ENCODE results near the gene SEZ6L. TPM values are rescaled to one million over a fixed set of nuclear protein-coding genes. Genes with fewer than 3 reads are reported as not detected.

SEZ6L gene
- total RNA-seq, 1 experiment from 2014 or later, result not detected

- H3K27me3 ChIP-seq (ENCODE audit: low read length), result no peaks in the 10 kb centered on the region
These were observed 261.3 kb downstream of the SEZ6L start for GRCh38 chr22:26430600-26430999.

GRCh38 chr22:26431261-26431995 lies 262.2 kb downstream of the SEZ6L start:
- CTCF ChIA-PET, result no interaction called here
- H3K79me2 ChIP-seq (ENCODE audit: low read length), result no peaks in the 10 kb centered on the region
- no peak overlapping the region for H3K4me2 ChIP-seq (ENCODE audit: low read length)
- no peaks in the 10 kb centered on the region for H3K9me2 ChIP-seq (replicated peaks; ENCODE audit: low read length)
- no peaks in the 10 kb centered on the region for H4K20me1 ChIP-seq (ENCODE audit: low read length)
- no peaks in the 10 kb centered on the region for H3K27me3 ChIP-seq (ENCODE audit: low read length)
- H3K36me3 ChIP-seq (ENCODE audit: low read depth, low read length), result no peaks in the 10 kb centered on the region
- TF ChIP-seq, protein P1, sequence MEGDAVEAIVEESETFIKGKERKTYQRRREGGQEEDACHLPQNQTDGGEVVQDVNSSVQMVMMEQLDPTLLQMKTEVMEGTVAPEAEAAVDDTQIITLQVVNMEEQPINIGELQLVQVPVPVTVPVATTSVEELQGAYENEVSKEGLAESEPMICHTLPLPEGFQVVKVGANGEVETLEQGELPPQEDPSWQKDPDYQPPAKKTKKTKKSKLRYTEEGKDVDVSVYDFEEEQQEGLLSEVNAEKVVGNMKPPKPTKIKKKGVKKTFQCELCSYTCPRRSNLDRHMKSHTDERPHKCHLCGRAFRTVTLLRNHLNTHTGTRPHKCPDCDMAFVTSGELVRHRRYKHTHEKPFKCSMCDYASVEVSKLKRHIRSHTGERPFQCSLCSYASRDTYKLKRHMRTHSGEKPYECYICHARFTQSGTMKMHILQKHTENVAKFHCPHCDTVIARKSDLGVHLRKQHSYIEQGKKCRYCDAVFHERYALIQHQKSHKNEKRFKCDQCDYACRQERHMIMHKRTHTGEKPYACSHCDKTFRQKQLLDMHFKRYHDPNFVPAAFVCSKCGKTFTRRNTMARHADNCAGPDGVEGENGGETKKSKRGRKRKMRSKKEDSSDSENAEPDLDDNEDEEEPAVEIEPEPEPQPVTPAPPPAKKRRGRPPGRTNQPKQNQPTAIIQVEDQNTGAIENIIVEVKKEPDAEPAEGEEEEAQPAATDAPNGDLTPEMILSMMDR (conservative IDR thresholded peaks at IDR 0.05; ENCODE audit: low read depth, low read length), result no peak
- TF ChIP-seq EZH2phosphoT487 (IDR thresholded peaks at IDR 0.05; ENCODE audit: borderline replicate concordance, low read length), result no peak
- no peak for TF ChIP-seq EZH2 (IDR thresholded peaks at IDR 0.05; ENCODE audit: low read length, unreplicated experiment)
- no peaks in the 10 kb centered on the region for H3F3A ChIP-seq (ENCODE audit: low read length, unreplicated experiment)
- H3K9ac ChIP-seq (ENCODE audit: low read length), result no peak overlapping the region
- no peaks in the 10 kb centered on the region for H3K9me3 ChIP-seq (ENCODE audit: low read length)
- BruUV-seq (replicated peaks), result no TSS peak
- H3K4me1 ChIP-seq (ENCODE audit: insufficient read depth, low read length), result no peaks in the 10 kb centered on the region; the same call in 1 of the 2 replicates
- intact Hi-C loops (cut with micrococcal nuclease), result no loop called here
- H3K27ac ChIP-seq (ENCODE audit: low read length), result no peak overlapping the region
- POLR2A ChIA-PET (ENCODE audit: unreplicated experiment), result no interaction called here
- no peak overlapping the region for H2AFZ ChIP-seq (ENCODE audit: low read length)
- DNase-seq, result no peak
- ATAC-seq, result no peak
- no peak overlapping the region for H3K4me3 ChIP-seq (ENCODE audit: low read length)

More at GRCh38 chr22:26430600-26430999, 261.3 kb downstream of the SEZ6L start:
- H4K20me1 ChIP-seq (ENCODE audit: low read length), result no peaks in the 10 kb centered on the region
- H3K9me3 ChIP-seq (ENCODE audit: low read length), result no peaks in the 10 kb centered on the region
- H3K27ac ChIP-seq (ENCODE audit: low read length), result no peak overlapping the region
- ChIA-PET POLR2A (ENCODE audit: unreplicated experiment) (no interaction called here), CTCF (interaction anchor here (0.5 kb wide), 1 partner anchor 217 kb away, joined by 5 read pairs; no protein-coding TSS in a partner anchor)
- TF ChIP-seq EZH2 (IDR thresholded peaks at IDR 0.05; ENCODE audit: low read length, unreplicated experiment) (no peak), EZH2phosphoT487 (IDR thresholded peaks at IDR 0.05; ENCODE audit: borderline replicate concordance, low read length) (no peak)
- TF ChIP-seq, protein P1 (conservative IDR thresholded peaks at IDR 0.05; ENCODE audit: low read depth, low read length), result no peak
- H2AFZ ChIP-seq (ENCODE audit: low read length), result no peak overlapping the region
- no peak overlapping the region for H3K9ac ChIP-seq (ENCODE audit: low read length)
- no peaks in the 10 kb centered on the region for H3K36me3 ChIP-seq (ENCODE audit: low read depth, low read length)
- H3K9me2 ChIP-seq (replicated peaks; ENCODE audit: low read length), result no peaks in the 10 kb centered on the region
- H3K4me1 ChIP-seq (ENCODE audit: insufficient read depth, low read length), result no peaks in the 10 kb centered on the region
- no TSS peak for BruUV-seq (replicated peaks)
- intact Hi-C loops (cut with micrococcal nuclease), result no loop called here
- H3F3A ChIP-seq (ENCODE audit: low read length, unreplicated experiment), result no peaks in the 10 kb centered on the region
- no peaks in the 10 kb centered on the region for H3K79me2 ChIP-seq (ENCODE audit: low read length)
- no peak for ATAC-seq
- DNase-seq, result no peak
- no peak overlapping the region for H3K4me3 ChIP-seq (ENCODE audit: low read length)
- no peak overlapping the region for H3K4me2 ChIP-seq (ENCODE audit: low read length)

DNA sequence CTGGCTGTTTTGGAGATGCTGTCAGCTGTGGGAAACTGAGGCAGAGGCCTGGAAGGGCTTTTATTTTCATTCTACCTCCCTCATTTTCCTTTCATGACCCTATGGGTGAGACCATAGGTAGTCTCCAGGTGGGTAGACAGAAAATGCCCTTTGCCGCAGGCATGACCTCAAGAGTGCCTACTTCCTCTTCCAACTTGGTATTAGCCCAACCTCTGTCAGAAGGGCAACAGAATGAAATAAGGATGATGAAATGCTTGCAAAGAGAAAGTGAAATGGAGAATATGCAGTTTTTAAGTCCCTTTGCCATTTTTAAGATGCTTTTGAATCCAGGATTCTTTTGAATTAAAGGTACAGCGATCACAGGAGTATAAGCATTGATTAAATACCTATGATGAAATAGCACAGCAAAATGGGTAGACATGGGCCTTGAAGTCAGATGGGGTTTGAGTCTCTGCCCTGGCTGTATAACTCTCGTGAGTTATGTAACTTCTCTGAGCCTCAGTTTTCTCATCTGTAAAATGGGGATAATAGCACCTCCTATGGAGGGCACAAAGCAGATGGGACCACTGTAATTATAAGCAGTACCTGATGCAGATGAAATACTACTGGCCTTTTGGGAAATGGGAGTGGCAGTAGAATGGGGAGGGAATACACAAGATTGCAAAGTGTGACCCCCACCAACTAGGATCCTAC lies 263.5 kb downstream of the SEZ6L start:
- Histone ChIP-seq H3K27me3 (ENCODE audit: low read length) (no peaks in the 10 kb centered on the region), H3K27ac (ENCODE audit: low read length) (no peak overlapping the region), H3K4me1 (ENCODE audit: insufficient read depth, low read length) (no peaks in the 10 kb centered on the region; the same call in 1 of the 2 replicates), H3K36me3 (ENCODE audit: low read depth, low read length) (no peaks in the 10 kb centered on the region), H3K9ac (ENCODE audit: low read length) (no peak overlapping the region), H3K9me3 (ENCODE audit: low read length) (no peaks in the 10 kb centered on the region), H4K20me1 (ENCODE audit: low read length) (no peaks in the 10 kb centered on the region), H3K9me2 (replicated peaks; ENCODE audit: low read length) (no peaks in the 10 kb centered on the region), H3F3A (ENCODE audit: low read length, unreplicated experiment) (no peaks in the 10 kb centered on the region), H3K79me2 (ENCODE audit: low read length) (no peaks in the 10 kb centered on the region), H2AFZ (ENCODE audit: low read length) (no peak overlapping the region), H3K4me3 (ENCODE audit: low read length) (no peak overlapping the region), H3K4me2 (ENCODE audit: low read length) (no peak overlapping the region)
- intact Hi-C loops (cut with micrococcal nuclease), result no loop called here
- ChIA-PET CTCF (no interaction called here), POLR2A (ENCODE audit: unreplicated experiment) (no interaction called here)
- no TSS peak for BruUV-seq (replicated peaks)
- no peak for ATAC-seq
- TF ChIP-seq EZH2 (IDR thresholded peaks at IDR 0.05; ENCODE audit: low read length, unreplicated experiment), result no peak
- TF ChIP-seq, protein P1 (conservative IDR thresholded peaks at IDR 0.05; ENCODE audit: low read depth, low read length), result no peak
- TF ChIP-seq EZH2phosphoT487 (IDR thresholded peaks at IDR 0.05; ENCODE audit: borderline replicate concordance, low read length), result no peak
- DNase-seq, result no peak
